Vagina (tissue), 2 donors: ENCODE measurements around the gene YES1. TPM values are rescaled to one million over a fixed set of nuclear protein-coding genes. Genes with fewer than 3 reads are reported as not detected.

Experiments used
- DNase-seq, 2 donors: peaks; one replicate each; pipeline ENCODE4 v3.0.0-alpha.2; 2017; ENCODE audit errors: extremely low spot score in 2 of 2
- H3K27ac ChIP-seq: fragments of 200-600 bp; sonication (generic); one replicate; pipeline ENCODE4 v1.5.1; 2019
- H3K27me3 ChIP-seq: fragments of 200-600 bp; sonication (generic); one replicate; pipeline ENCODE4 v1.5.1; 2019
- H3K36me3 ChIP-seq, 2 donors: fragments of 200-600 bp; sonication (generic); one replicate each; pipeline ENCODE4 v1.5.1; 2017 to 2019
- H3K4me1 ChIP-seq: fragments of 200-600 bp; sonication (generic); one replicate; pipeline ENCODE4 v1.5.1; 2019
- H3K4me3 ChIP-seq, 2 donors: fragments of 200-600 bp; sonication (generic); 1 replicate in 1 of 2; 2 replicates in 1 of 2; pipeline ENCODE4 v1.5.1; 2016 to 2019
- H3K9me3 ChIP-seq: fragments of 200-600 bp; sonication (generic); one replicate; pipeline ENCODE4 v1.5.1; 2019
- POLR2A ChIP-seq, 2 donors: fragments of 450-650 bp; IDR thresholded peaks; one replicate each; pipeline ENCODE4 v1.6.1; 2017; ENCODE audit warnings: antibody characterized with exemption in 2 of 2, mild to moderate bottlenecking in 2 of 2, moderate library complexity in 2 of 2
- POLR2AphosphoS5 ChIP-seq, 2 donors: sonication (generic); formaldehyde crosslinking; IDR thresholded peaks; one replicate each; pipeline ENCODE4 v1.9.0; 2017; ENCODE audit warnings: antibody characterized with exemption in 2 of 2, mild to moderate bottlenecking in 2 of 2, low read depth in 1 of 2; ENCODE audit not compliant: insufficient read depth in 1 of 2
- intact Hi-C: fragments of 100-400 bp; cut with DNase I; formaldehyde crosslinking; loops from one replicate; pipeline ENCODE4 v1.15.1; 2023
- total RNA-seq: library from RNA; depleted of rRNA; stranded (reverse); fragments of >200 nt; gene quantifications from one replicate; pipeline ENCODE4 v1.2.3, GENCODE V29; 2016
- TF ChIP-seq, protein P1 (sequence below), 3 experiments: fragments of 450-650 bp in 2 of 3; fragments of 200-600 bp in 1 of 3; sonication (generic) in 1 of 3; IDR thresholded peaks; one replicate each; pipeline ENCODE4 v1.5.1; 2017 to 2019; ENCODE audit warnings: antibody characterized with exemption in 3 of 3, mild to moderate bottlenecking in 2 of 3, moderate library complexity in 2 of 3

YES1 gene
- total RNA-seq, 1 donor from 2014 or later, result 92.1 TPM

DNA sequence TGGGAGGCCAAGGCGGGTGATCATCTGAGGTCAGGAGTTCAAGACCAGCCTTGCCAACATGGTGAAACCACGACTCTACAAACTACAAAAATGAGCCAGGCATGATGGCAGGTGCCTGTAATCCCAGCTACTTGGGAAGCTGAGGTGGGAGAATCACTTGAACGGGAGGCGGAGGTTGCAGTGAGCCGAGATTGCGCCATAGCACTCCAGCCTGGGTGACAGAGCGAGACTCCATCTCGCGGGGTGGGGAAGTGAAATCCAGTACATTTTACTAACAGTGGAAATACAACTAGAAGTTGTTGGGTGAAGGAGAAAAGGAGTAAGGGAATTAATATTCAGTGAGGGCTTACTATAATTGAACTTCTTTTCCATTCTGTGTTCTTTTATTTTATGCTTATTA, 86.4 kb downstream of the YES1 start:
- no peak for DNase-seq
- H3K9me3 ChIP-seq, result no peaks in the 10 kb centered on the region
- no peak overlapping the region for H3K27ac ChIP-seq
- H3K36me3 ChIP-seq, result peaks cover 0 to 9% of the 10 kb centered on the region in 2 donors
- H3K4me1 ChIP-seq, result no peaks in the 10 kb centered on the region
- TF ChIP-seq POLR2AphosphoS5 (IDR thresholded peaks at IDR 0.05; ENCODE audit: insufficient read depth in 1 of 2, low read depth in 1 of 2) (no peak), POLR2A (IDR thresholded peaks at IDR 0.05) (no peak)
- TF ChIP-seq, protein P1, sequence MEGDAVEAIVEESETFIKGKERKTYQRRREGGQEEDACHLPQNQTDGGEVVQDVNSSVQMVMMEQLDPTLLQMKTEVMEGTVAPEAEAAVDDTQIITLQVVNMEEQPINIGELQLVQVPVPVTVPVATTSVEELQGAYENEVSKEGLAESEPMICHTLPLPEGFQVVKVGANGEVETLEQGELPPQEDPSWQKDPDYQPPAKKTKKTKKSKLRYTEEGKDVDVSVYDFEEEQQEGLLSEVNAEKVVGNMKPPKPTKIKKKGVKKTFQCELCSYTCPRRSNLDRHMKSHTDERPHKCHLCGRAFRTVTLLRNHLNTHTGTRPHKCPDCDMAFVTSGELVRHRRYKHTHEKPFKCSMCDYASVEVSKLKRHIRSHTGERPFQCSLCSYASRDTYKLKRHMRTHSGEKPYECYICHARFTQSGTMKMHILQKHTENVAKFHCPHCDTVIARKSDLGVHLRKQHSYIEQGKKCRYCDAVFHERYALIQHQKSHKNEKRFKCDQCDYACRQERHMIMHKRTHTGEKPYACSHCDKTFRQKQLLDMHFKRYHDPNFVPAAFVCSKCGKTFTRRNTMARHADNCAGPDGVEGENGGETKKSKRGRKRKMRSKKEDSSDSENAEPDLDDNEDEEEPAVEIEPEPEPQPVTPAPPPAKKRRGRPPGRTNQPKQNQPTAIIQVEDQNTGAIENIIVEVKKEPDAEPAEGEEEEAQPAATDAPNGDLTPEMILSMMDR (IDR thresholded peaks at IDR 0.05), result no peak
- no peak overlapping the region for H3K4me3 ChIP-seq
- intact Hi-C loops, result no loop called here
- no peaks in the 10 kb centered on the region for H3K27me3 ChIP-seq

DNA sequence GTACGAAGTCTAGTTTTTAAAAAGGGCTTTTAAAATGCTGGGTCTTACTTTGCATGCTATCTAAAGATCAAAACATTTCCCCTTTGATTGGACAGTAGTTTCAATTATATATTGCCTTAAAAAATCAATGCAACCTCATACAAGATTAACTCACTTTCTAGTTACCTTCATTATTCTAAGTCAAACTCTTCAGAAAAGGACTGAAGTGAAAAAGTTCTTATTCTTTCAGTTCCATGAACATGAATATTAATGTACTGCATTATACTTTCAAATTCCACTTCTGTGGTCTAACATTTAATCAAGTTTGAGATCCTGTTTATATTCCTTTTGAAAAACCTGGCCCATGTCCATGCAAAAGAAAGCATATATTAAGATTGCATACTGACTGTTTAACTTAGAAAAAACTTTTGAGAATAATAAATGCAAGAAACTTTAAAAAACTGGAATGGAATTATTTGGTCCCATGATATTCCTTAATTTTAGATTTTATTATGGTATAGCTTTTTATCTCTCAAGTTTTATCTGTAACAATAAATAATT, 88.4 kb downstream of the YES1 start:
- H3K27ac ChIP-seq, result no peak overlapping the region
- no peaks in the 10 kb centered on the region for H3K27me3 ChIP-seq
- H3K9me3 ChIP-seq, result no peaks in the 10 kb centered on the region
- no peak for DNase-seq
- no peak overlapping the region for H3K4me3 ChIP-seq
- intact Hi-C loops, result no loop called here
- no peaks in the 10 kb centered on the region for H3K4me1 ChIP-seq
- peaks cover 0 to 9% of the 10 kb centered on the region in 2 donors for H3K36me3 ChIP-seq
- no peak for TF ChIP-seq POLR2AphosphoS5 (IDR thresholded peaks at IDR 0.05; ENCODE audit: insufficient read depth in 1 of 2, low read depth in 1 of 2)

- DNase-seq, result no peak
- H3K4me3 ChIP-seq, result no peak overlapping the region
- H3K4me1 ChIP-seq, result no peaks in the 10 kb centered on the region
- H3K9me3 ChIP-seq, result no peaks in the 10 kb centered on the region
- TF ChIP-seq, protein P1 (IDR thresholded peaks at IDR 0.05), result no peak
- no peak for TF ChIP-seq POLR2A (IDR thresholded peaks at IDR 0.05)
- TF ChIP-seq POLR2AphosphoS5 (IDR thresholded peaks at IDR 0.05; ENCODE audit: insufficient read depth in 1 of 2, low read depth in 1 of 2), result no peak
- H3K27ac ChIP-seq, result no peak overlapping the region
- intact Hi-C loops, result no loop called here
- no peaks in the 10 kb centered on the region for H3K27me3 ChIP-seq
- no peaks in the 10 kb centered on the region for H3K36me3 ChIP-seq
Observed at GRCh38 chr18:717003-717402, 95.0 kb downstream of the YES1 start.

- Histone ChIP-seq H3K9me3 (no peaks in the 10 kb centered on the region), H3K27ac (no peak overlapping the region), H3K27me3 (no peaks in the 10 kb centered on the region), H3K36me3 (no peaks in the 10 kb centered on the region), H3K4me3 (no peak overlapping the region), H3K4me1 (peaks cover 7% of the 10 kb centered on the region)
- no peak for TF ChIP-seq POLR2A (IDR thresholded peaks at IDR 0.05)
- TF ChIP-seq POLR2AphosphoS5 (IDR thresholded peaks at IDR 0.05; ENCODE audit: insufficient read depth in 1 of 2, low read depth in 1 of 2), result no peak
- TF ChIP-seq, protein P1 (IDR thresholded peaks at IDR 0.05), result no peak
- intact Hi-C loops, result no loop called here
- no peak for DNase-seq
Observed at GRCh38 chr18:715626-716025, 96.4 kb downstream of the YES1 start.

GRCh38 chr18:713135-713490, 98.9 kb downstream of the YES1 start:
- H3K27me3 ChIP-seq, result no peaks in the 10 kb centered on the region
- no peaks in the 10 kb centered on the region for H3K9me3 ChIP-seq
- peak overlapping the region; percentile 47 for H3K27ac ChIP-seq
- DNase-seq, result no peak
- H3K4me1 ChIP-seq, result peaks cover 23% of the 10 kb centered on the region
- intact Hi-C loops, result no loop called here
- no peaks in the 10 kb centered on the region for H3K36me3 ChIP-seq
- no peak for TF ChIP-seq POLR2AphosphoS5 (IDR thresholded peaks at IDR 0.05; ENCODE audit: insufficient read depth in 1 of 2, low read depth in 1 of 2)
- TF ChIP-seq, protein P1 (IDR thresholded peaks at IDR 0.05), result no peak
- TF ChIP-seq POLR2A (IDR thresholded peaks at IDR 0.05), result no peak
- H3K4me3 ChIP-seq, result peak overlapping the region; percentile 53 to 56
